KMS-11 (cell line): ENCODE results near the gene PPP1R9A.

Experiments used
- H2AFZ ChIP-seq: fragments of 200-600 bp; sonication (generic); 2 replicates; pipeline ENCODE4 v1.6.1; 2016; ENCODE audit warnings: antibody characterized with exemption, mixed run types, low read depth
- H3K27ac ChIP-seq: fragments of 200-600 bp; sonication (generic); 2 replicates; pipeline ENCODE4 v1.6.1; 2016; ENCODE audit warnings: mild to moderate bottlenecking, mixed run types
- H3K27me3 ChIP-seq: fragments of 200-600 bp; sonication (generic); 2 replicates; pipeline ENCODE4 v1.6.1; 2017; ENCODE audit warnings: mild to moderate bottlenecking, low read depth, mixed run types, moderate library complexity; ENCODE audit not compliant: insufficient read depth
- H3K36me3 ChIP-seq: fragments of 200-600 bp; sonication (generic); 2 replicates; pipeline ENCODE4 v1.6.1; 2017; ENCODE audit warnings: mild to moderate bottlenecking, mixed run types; ENCODE audit not compliant: insufficient read depth
- H3K4me1 ChIP-seq: fragments of 200-600 bp; sonication (generic); 2 replicates; pipeline ENCODE4 v1.6.1; 2016; ENCODE audit warnings: mild to moderate bottlenecking, low read depth, mixed run types; ENCODE audit not compliant: poor library complexity, severe bottlenecking
- H3K4me2 ChIP-seq: fragments of 200-600 bp; sonication (generic); 2 replicates; pipeline ENCODE4 v1.7.0; 2016; ENCODE audit warnings: mild to moderate bottlenecking, mixed run types
- H3K4me3 ChIP-seq: fragments of 200-600 bp; sonication (generic); IDR thresholded peaks from 2 replicates; pipeline ENCODE4 v1.6.1; 2017; ENCODE audit warnings: low read depth, low read length, mixed read lengths; ENCODE audit not compliant: insufficient read depth
- H3K79me2 ChIP-seq: fragments of 200-600 bp; sonication (generic); 2 replicates; pipeline ENCODE4 v1.6.1; 2016; ENCODE audit warnings: low read depth, mixed run types; ENCODE audit not compliant: insufficient read depth
- H3K9ac ChIP-seq: fragments of 200-600 bp; sonication (generic); 2 replicates; pipeline ENCODE4 v1.6.1; 2016; ENCODE audit warnings: mild to moderate bottlenecking, mixed run types
- H4K20me1 ChIP-seq: fragments of 200-600 bp; sonication (generic); 2 replicates; pipeline ENCODE4 v1.6.1; 2016; ENCODE audit warnings: mild to moderate bottlenecking, mixed run types; ENCODE audit not compliant: insufficient read depth
- CTCF ChIP-seq: fragments of 200-600 bp; sonication (generic); conservative IDR thresholded peaks from 2 replicates; pipeline ENCODE4 v1.6.1; 2017; ENCODE audit warnings: low read depth, mild to moderate bottlenecking, antibody characterized with exemption, low read length, moderate library complexity, mixed read lengths

PPP1R9A gene

DNA sequence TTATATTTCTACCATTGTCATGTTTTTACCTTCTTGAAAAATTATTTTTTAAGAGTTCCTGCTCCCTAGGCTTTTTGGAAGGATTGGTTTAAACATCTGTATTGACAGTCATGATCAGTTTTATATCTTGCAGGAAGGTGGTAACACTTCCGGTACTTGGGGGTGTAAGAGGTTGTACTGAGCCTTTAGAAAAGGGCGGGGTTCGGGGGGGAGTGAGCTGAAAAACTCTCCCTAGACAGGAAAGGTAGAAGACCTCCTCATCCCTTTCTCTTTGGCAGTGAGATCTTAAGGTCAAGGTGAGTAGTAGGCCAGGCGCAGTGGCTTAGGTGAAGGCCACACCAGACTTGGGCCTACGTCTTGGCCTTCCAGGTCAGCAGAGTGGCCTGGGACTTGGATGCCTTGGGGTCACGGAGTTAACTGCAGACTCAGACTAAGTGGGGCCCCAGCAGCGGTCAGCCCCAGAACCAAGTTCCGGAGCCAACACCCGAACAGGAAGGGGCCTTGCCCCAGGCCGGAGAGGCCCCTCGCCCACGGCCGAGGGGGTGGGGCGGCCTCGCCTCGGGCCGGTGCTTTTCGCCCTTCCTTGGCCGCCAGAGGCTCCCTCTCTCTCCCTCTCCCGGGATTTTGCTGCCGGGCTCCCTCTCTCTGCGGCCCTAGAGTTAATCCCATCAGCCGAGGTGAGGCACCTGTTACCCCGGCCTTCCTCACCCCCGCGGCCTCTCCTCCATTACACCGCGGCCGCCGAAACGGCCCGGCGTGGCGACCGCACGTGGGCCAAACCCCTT lies at the start of gene PPP1R9A:
Gene PPP1R9A, plus strand, starts transcription at position 569 of the 785 bp plus-strand sequence. CDS start 2,520 bp downstream, outside the sequence.
- no peaks in the 10 kb centered on the region for H3K36me3 ChIP-seq
- no peaks in the 10 kb centered on the region for H3K27me3 ChIP-seq
- H3K4me2 ChIP-seq = peak within 1 kb of the TSS; percentile 86
- H2AFZ ChIP-seq = peak within 1 kb of the TSS; percentile 85
- peak within 1 kb of the TSS; percentile 44 for H3K4me3 ChIP-seq
- no peak for TF ChIP-seq CTCF
- H3K9ac ChIP-seq = peak within 1 kb of the TSS; percentile 76
- no peaks in the 10 kb centered on the region for H3K79me2 ChIP-seq
- H3K27ac ChIP-seq = peak within 1 kb of the TSS; percentile 39
- peaks cover 41% of the 10 kb centered on the region for H3K4me1 ChIP-seq
- H4K20me1 ChIP-seq = no peaks in the 10 kb centered on the region

GRCh38 chr7:94871132-94871531 lies 36.3 kb upstream of the PPP1R9A start:
- no peak overlapping the region for H3K9ac ChIP-seq
- no peaks in the 10 kb centered on the region for H4K20me1 ChIP-seq
- H3K4me1 ChIP-seq = no peaks in the 10 kb centered on the region
- no peak overlapping the region for H3K4me3 ChIP-seq
- no peak overlapping the region for H2AFZ ChIP-seq
- no peak overlapping the region for H3K4me2 ChIP-seq
- no peak for TF ChIP-seq CTCF
- no peak overlapping the region for H3K27ac ChIP-seq
- H3K27me3 ChIP-seq = no peaks in the 10 kb centered on the region
- no peaks in the 10 kb centered on the region for H3K36me3 ChIP-seq
- no peaks in the 10 kb centered on the region for H3K79me2 ChIP-seq

DNA sequence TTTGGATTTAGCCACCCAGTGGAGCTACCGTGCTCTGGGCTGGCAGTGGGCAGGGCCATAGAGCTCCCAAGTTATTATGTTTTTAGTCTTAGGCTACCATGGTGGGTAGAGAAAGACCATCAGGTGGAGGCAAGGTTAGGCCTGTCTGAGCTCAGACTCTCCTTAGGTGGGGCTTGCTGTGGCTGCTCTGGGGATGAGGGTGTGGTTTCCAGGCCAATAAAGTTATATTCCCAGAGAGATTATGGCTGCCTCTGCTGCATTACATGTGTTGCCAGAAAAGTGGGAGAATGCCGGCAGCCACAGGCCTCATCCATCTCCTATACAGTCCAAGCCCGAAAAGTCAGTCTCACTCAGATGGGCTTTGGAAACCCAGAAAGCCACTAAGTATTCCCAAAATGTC lies 34.2 kb upstream of the PPP1R9A start:
- Histone ChIP-seq H3K9ac (no peak overlapping the region), H3K4me1 (no peaks in the 10 kb centered on the region), H3K4me2 (no peak overlapping the region), H4K20me1 (no peaks in the 10 kb centered on the region), H3K27me3 (no peaks in the 10 kb centered on the region), H3K4me3 (no peak overlapping the region), H3K27ac (no peak overlapping the region), H2AFZ (no peak overlapping the region), H3K36me3 (no peaks in the 10 kb centered on the region), H3K79me2 (no peaks in the 10 kb centered on the region)
- TF ChIP-seq CTCF = no peak

- H3K36me3 ChIP-seq = no peaks in the 10 kb centered on the region
- no peak overlapping the region for H3K4me3 ChIP-seq
- H3K27me3 ChIP-seq = no peaks in the 10 kb centered on the region
- no peaks in the 10 kb centered on the region for H3K79me2 ChIP-seq
- H2AFZ ChIP-seq = no peak overlapping the region
- no peak overlapping the region for H3K4me2 ChIP-seq
- no peak for TF ChIP-seq CTCF
- no peaks in the 10 kb centered on the region for H4K20me1 ChIP-seq
- no peak overlapping the region for H3K9ac ChIP-seq
- H3K4me1 ChIP-seq = no peaks in the 10 kb centered on the region
- H3K27ac ChIP-seq = no peak overlapping the region
Observed at GRCh38 chr7:94874036-94874785, 33.2 kb upstream of the PPP1R9A start.
